ENCODE results near the gene LIN7A. TPM values are rescaled to one million over a fixed set of nuclear protein-coding genes. Genes with fewer than 3 reads are reported as not detected.

The LIN7A gene
- total RNA-seq, 5 donors from 2014 or later (not counting 1 experiment from before 2014, with no cell fraction given): 0.03 to 0.12 TPM; not detected in 3

- no peaks in the 10 kb centered on the region for H3K36me3 Mint-ChIP-seq
- H3K27me3 ChIP-seq (replicated peaks in 1 of 2; ENCODE audit: control insufficient read depth in 2 of 2, extremely low read depth in 1 of 2, insufficient read depth in 2 of 2, low read length in 1 of 2): no peaks in the 10 kb centered on the region
- peaks cover 0 to 3% (median 3%) of the 10 kb centered on the region in 3 donors for H3K9me3 Mint-ChIP-seq
- no peaks in the 10 kb centered on the region for H3K4me1 Mint-ChIP-seq
- CTCF ChIA-PET: no interaction called here
- no peaks in the 10 kb centered on the region for H3K27me3 Mint-ChIP-seq
- no peaks in the 10 kb centered on the region for H3K9me3 ChIP-seq
- H3K4me3 ChIP-seq (ENCODE audit: control insufficient read depth in 1 of 2, extremely low read depth in 1 of 2, low read length in 1 of 2): no peak overlapping the region
- no peaks in the 10 kb centered on the region for H3K4me1 ChIP-seq (ENCODE audit: control insufficient read depth in 1 of 2, extremely low read depth in 1 of 2, insufficient read depth in 2 of 2, low read length in 2 of 2)
- no CpG with 5 or more reads among the region's 1 CpG for WGBS (ENCODE audit: insufficient coverage)
- H3K27ac ChIP-seq (ENCODE audit: low read length): no peak overlapping the region
- POLR2A ChIA-PET: no interaction called here
- no peak overlapping the region for H3K27ac Mint-ChIP-seq
- no peak overlapping the region for H3K4me3 Mint-ChIP-seq
- ATAC-seq (replicated peaks in 1 of 4) (no peak), DNase-seq (no peak)
- H3K36me3 ChIP-seq (ENCODE audit: control insufficient read depth in 2 of 2, extremely low read depth in 1 of 2, insufficient read depth in 1 of 2, low read length in 1 of 2): no peaks in the 10 kb centered on the region
These were observed 11.8 kb downstream of the LIN7A start for GRCh38 chr12:80925983-80926382.

- H3K4me1 Mint-ChIP-seq: no peaks in the 10 kb centered on the region
- POLR2A ChIA-PET: no interaction called here
- no peaks in the 10 kb centered on the region for H3K36me3 Mint-ChIP-seq
- DNase-seq: no peak
- CTCF ChIA-PET: no interaction called here
- Histone ChIP-seq H3K4me1 (ENCODE audit: control insufficient read depth in 1 of 2, extremely low read depth in 1 of 2, insufficient read depth in 2 of 2, low read length in 2 of 2) (no peaks in the 10 kb centered on the region), H3K27me3 (replicated peaks in 1 of 2; ENCODE audit: control insufficient read depth in 2 of 2, extremely low read depth in 1 of 2, insufficient read depth in 2 of 2, low read length in 1 of 2) (no peaks in the 10 kb centered on the region), H3K36me3 (ENCODE audit: control insufficient read depth in 2 of 2, extremely low read depth in 1 of 2, insufficient read depth in 1 of 2, low read length in 1 of 2) (no peaks in the 10 kb centered on the region), H3K27ac (ENCODE audit: low read length) (no peak overlapping the region), H3K9me3 (no peaks in the 10 kb centered on the region), H3K4me3 (ENCODE audit: control insufficient read depth in 1 of 2, extremely low read depth in 1 of 2, low read length in 1 of 2) (no peak overlapping the region)
- peaks cover 0 to 3% (median 3%) of the 10 kb centered on the region in 3 donors for H3K9me3 Mint-ChIP-seq
- no peak overlapping the region for H3K27ac Mint-ChIP-seq
- H3K27me3 Mint-ChIP-seq: no peaks in the 10 kb centered on the region
- no CpG with 5 or more reads among the region's 2 CpGs for WGBS (ENCODE audit: insufficient coverage)
- H3K4me3 Mint-ChIP-seq: no peak overlapping the region
- no peak for ATAC-seq (replicated peaks in 1 of 4)
These were observed 12.5 kb downstream of the LIN7A start for GRCh38 chr12:80925237-80925636.

- Mint-ChIP-seq H3K27ac (no peak overlapping the region), H3K36me3 (no peaks in the 10 kb centered on the region), H3K4me1 (no peaks in the 10 kb centered on the region), H3K9me3 (peaks cover 0 to 3% (median 3%) of the 10 kb centered on the region in 3 donors), H3K4me3 (no peak overlapping the region), H3K27me3 (no peaks in the 10 kb centered on the region)
- DNase-seq (no peak), ATAC-seq (replicated peaks in 1 of 4) (no peak)
- Histone ChIP-seq H3K27ac (ENCODE audit: low read length) (no peak overlapping the region), H3K4me3 (ENCODE audit: control insufficient read depth in 1 of 2, extremely low read depth in 1 of 2, low read length in 1 of 2) (no peak overlapping the region), H3K4me1 (ENCODE audit: control insufficient read depth in 1 of 2, extremely low read depth in 1 of 2, insufficient read depth in 2 of 2, low read length in 2 of 2) (no peaks in the 10 kb centered on the region), H3K27me3 (replicated peaks in 1 of 2; ENCODE audit: control insufficient read depth in 2 of 2, extremely low read depth in 1 of 2, insufficient read depth in 2 of 2, low read length in 1 of 2) (no peaks in the 10 kb centered on the region), H3K9me3 (no peaks in the 10 kb centered on the region), H3K36me3 (ENCODE audit: control insufficient read depth in 2 of 2, extremely low read depth in 1 of 2, insufficient read depth in 1 of 2, low read length in 1 of 2) (no peaks in the 10 kb centered on the region)
- CTCF ChIA-PET: no interaction called here
- POLR2A ChIA-PET: no interaction called here
- no CpG with 5 or more reads among the region's 2 CpGs for WGBS (ENCODE audit: insufficient coverage)
These were observed 13.3 kb downstream of the LIN7A start for GRCh38 chr12:80924437-80924836.

GRCh38 chr12:80920006-80920405, 17.7 kb downstream of the LIN7A start:
- H3K27ac ChIP-seq (ENCODE audit: low read length): no peak overlapping the region
- DNase-seq (no peak), ATAC-seq (replicated peaks in 1 of 4) (no peak)
- ChIA-PET POLR2A (no interaction called here), CTCF (no interaction called here)
- H3K4me1 ChIP-seq (ENCODE audit: control insufficient read depth in 1 of 2, extremely low read depth in 1 of 2, insufficient read depth in 2 of 2, low read length in 2 of 2): no peaks in the 10 kb centered on the region
- no peaks in the 10 kb centered on the region for H3K9me3 ChIP-seq
- no peak overlapping the region for H3K4me3 Mint-ChIP-seq
- H3K27me3 ChIP-seq (replicated peaks in 1 of 2; ENCODE audit: control insufficient read depth in 2 of 2, extremely low read depth in 1 of 2, insufficient read depth in 2 of 2, low read length in 1 of 2): no peaks in the 10 kb centered on the region
- H3K4me1 Mint-ChIP-seq: no peaks in the 10 kb centered on the region
- WGBS (ENCODE audit: insufficient coverage): no CpG with 5 or more reads among the region's 4 CpGs
- no peaks in the 10 kb centered on the region for H3K36me3 Mint-ChIP-seq
- H3K27ac Mint-ChIP-seq: no peak overlapping the region
- H3K36me3 ChIP-seq (ENCODE audit: control insufficient read depth in 2 of 2, extremely low read depth in 1 of 2, insufficient read depth in 1 of 2, low read length in 1 of 2): no peaks in the 10 kb centered on the region
- H3K9me3 Mint-ChIP-seq: peaks cover 0 to 8% (median 3%) of the 10 kb centered on the region in 3 donors
- no peak overlapping the region for H3K4me3 ChIP-seq (ENCODE audit: control insufficient read depth in 1 of 2, extremely low read depth in 1 of 2, low read length in 1 of 2)
- no peaks in the 10 kb centered on the region for H3K27me3 Mint-ChIP-seq

- Histone ChIP-seq H3K9me3 (no peaks in the 10 kb centered on the region), H3K27me3 (replicated peaks in 1 of 2; ENCODE audit: control insufficient read depth in 2 of 2, extremely low read depth in 1 of 2, insufficient read depth in 2 of 2, low read length in 1 of 2) (no peaks in the 10 kb centered on the region), H3K4me3 (ENCODE audit: control insufficient read depth in 1 of 2, extremely low read depth in 1 of 2, low read length in 1 of 2) (no peak overlapping the region), H3K36me3 (ENCODE audit: control insufficient read depth in 2 of 2, extremely low read depth in 1 of 2, insufficient read depth in 1 of 2, low read length in 1 of 2) (no peaks in the 10 kb centered on the region), H3K4me1 (ENCODE audit: control insufficient read depth in 1 of 2, extremely low read depth in 1 of 2, insufficient read depth in 2 of 2, low read length in 2 of 2) (no peaks in the 10 kb centered on the region), H3K27ac (ENCODE audit: low read length) (no peak overlapping the region)
- Mint-ChIP-seq H3K36me3 (no peaks in the 10 kb centered on the region), H3K4me1 (no peaks in the 10 kb centered on the region), H3K4me3 (no peak overlapping the region), H3K9me3 (peaks cover 0 to 10% (median 6%) of the 10 kb centered on the region in 3 donors), H3K27ac (no peak overlapping the region), H3K27me3 (no peaks in the 10 kb centered on the region)
- no CpG with 5 or more reads among the region's 3 CpGs for WGBS (ENCODE audit: insufficient coverage)
- ChIA-PET POLR2A (no interaction called here), CTCF (no interaction called here)
- DNase-seq: no peak
- ATAC-seq (replicated peaks in 1 of 4): no peak
These were observed 20.1 kb downstream of the LIN7A start for GRCh38 chr12:80917651-80918050.

DNA sequence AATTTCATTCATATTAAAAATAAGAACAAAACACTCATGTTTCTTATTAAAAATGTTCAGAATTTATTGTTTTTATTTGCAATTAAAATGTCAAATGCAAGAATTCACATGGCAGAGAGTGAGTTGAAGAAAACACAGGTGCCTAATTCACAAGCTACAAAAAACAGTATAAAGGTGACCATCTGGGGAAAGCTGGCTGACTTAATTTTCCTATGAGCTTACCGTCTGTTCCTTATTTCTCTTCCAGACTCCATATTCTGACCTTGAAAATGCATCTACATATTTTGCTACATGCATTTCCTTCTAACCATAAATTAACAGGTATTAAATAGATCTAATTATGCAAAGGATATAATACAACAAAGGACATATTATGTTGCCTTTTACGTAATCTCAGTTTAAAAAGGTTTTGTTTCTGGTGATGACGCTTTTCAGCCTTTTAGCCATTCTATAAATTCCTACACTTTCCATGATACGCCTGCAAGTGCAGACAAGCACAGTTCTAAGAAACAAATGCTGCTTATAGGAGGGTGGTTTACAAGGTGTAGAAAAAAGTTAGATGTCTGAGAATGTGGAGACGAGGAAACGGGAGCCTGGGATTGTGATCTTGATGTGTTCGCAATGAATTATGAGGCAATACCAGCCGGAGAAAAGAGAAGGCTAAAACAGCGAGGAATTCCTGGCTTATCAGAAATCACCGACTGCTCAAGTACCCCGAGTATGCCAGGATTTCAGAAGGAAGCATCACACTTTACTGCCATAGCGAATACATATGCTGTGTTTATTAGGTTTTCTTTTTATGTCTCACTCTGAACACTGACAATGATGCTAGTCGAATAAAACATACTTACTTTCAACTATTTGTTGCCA, 24.6 kb downstream of the LIN7A start:
- peaks cover 0 to 9% (median 5%) of the 10 kb centered on the region in 3 donors for H3K9me3 Mint-ChIP-seq

More for the DNA sequence above, 24.6 kb downstream of the LIN7A start:
- ATAC-seq (replicated peaks in 1 of 4): no peak
- Histone ChIP-seq H3K27ac (ENCODE audit: low read length) (no peak overlapping the region), H3K4me1 (ENCODE audit: control insufficient read depth in 1 of 2, extremely low read depth in 1 of 2, insufficient read depth in 2 of 2, low read length in 2 of 2) (no peaks in the 10 kb centered on the region), H3K27me3 (replicated peaks in 1 of 2; ENCODE audit: control insufficient read depth in 2 of 2, extremely low read depth in 1 of 2, insufficient read depth in 2 of 2, low read length in 1 of 2) (no peaks in the 10 kb centered on the region), H3K9me3 (no peaks in the 10 kb centered on the region), H3K36me3 (ENCODE audit: control insufficient read depth in 2 of 2, extremely low read depth in 1 of 2, insufficient read depth in 1 of 2, low read length in 1 of 2) (no peaks in the 10 kb centered on the region), H3K4me3 (ENCODE audit: control insufficient read depth in 1 of 2, extremely low read depth in 1 of 2, low read length in 1 of 2) (no peak overlapping the region)
- 80% methylated on average over 3 of the region's 13 CpGs for WGBS (ENCODE audit: insufficient coverage)
- Mint-ChIP-seq H3K27ac (no peak overlapping the region), H3K4me1 (no peaks in the 10 kb centered on the region), H3K4me3 (no peak overlapping the region), H3K36me3 (no peaks in the 10 kb centered on the region), H3K27me3 (no peaks in the 10 kb centered on the region)
- no peak for DNase-seq
- POLR2A ChIA-PET: no interaction called here
- CTCF ChIA-PET: interaction anchor here in 1 of 2 donors (0.7 kb wide), 1 partner anchor 134 kb away, joined by 3 read pairs; no protein-coding TSS in a partner anchor
